H9 (cell line): ENCODE data around the gene TEX28. TPM values are rescaled to one million over a fixed set of nuclear protein-coding genes. Genes with fewer than 3 reads are reported as not detected.
"Not testable (repeated sequence)": the region's sequence is repeated elsewhere in the genome, so short reads cannot be mapped to it uniquely, and the experiment has no call there.

Source experiments
- DNase-seq: peaks from one replicate; pipeline ENCODE4 v3.0.0-alpha.2; 2017
- H2AFZ ChIP-seq: one replicate; pipeline ENCODE4 v1.6.1; 2013; ENCODE audit warnings: mild to moderate bottlenecking, low read length, control low read depth, moderate library complexity
- H2AK5ac ChIP-seq: 2 replicates; pipeline ENCODE4 v1.6.1; 2013; ENCODE audit warnings: low read length, control low read depth, mixed read lengths; ENCODE audit not compliant: insufficient read length
- H2BK120ac ChIP-seq: one replicate; pipeline ENCODE4 v1.6.1; 2013; ENCODE audit warnings: low read depth, mild to moderate bottlenecking, low read length, control low read depth, inconsistent platforms; ENCODE audit not compliant: poor library complexity, severe bottlenecking
- H2BK12ac ChIP-seq: 2 replicates; pipeline ENCODE4 v1.6.1; 2013; ENCODE audit warnings: low read length, control low read depth, mixed read lengths, low read depth; ENCODE audit not compliant: insufficient read length
- H2BK15ac ChIP-seq: 2 replicates; pipeline ENCODE4 v1.6.1; 2013; ENCODE audit warnings: low read depth, low read length, control low read depth
- H2BK20ac ChIP-seq: one replicate; pipeline ENCODE4 v1.6.1; 2013; ENCODE audit warnings: low read depth, mild to moderate bottlenecking, low read length, control low read depth, inconsistent platforms; ENCODE audit not compliant: poor library complexity, severe bottlenecking
- H2BK5ac ChIP-seq: 2 replicates; pipeline ENCODE4 v1.6.1; 2013; ENCODE audit warnings: low read length, control low read depth, mixed read lengths; ENCODE audit not compliant: insufficient read length
- H3K14ac ChIP-seq: 2 replicates; pipeline ENCODE4 v1.6.1; 2013; ENCODE audit warnings: low read length, control low read depth; ENCODE audit not compliant: insufficient read depth
- H3K18ac ChIP-seq: 2 replicates; pipeline ENCODE4 v1.6.1; 2013; ENCODE audit warnings: low read depth, mild to moderate bottlenecking, mixed read lengths, low read length, control low read depth; ENCODE audit not compliant: insufficient read length
- H3K23ac ChIP-seq: 2 replicates; pipeline ENCODE4 v1.6.1; 2013; ENCODE audit warnings: low read length, control low read depth, mixed read lengths, low read depth; ENCODE audit not compliant: insufficient read length
- H3K23me2 ChIP-seq: 2 replicates; pipeline ENCODE4 v1.6.1; 2013; ENCODE audit warnings: low read depth, mild to moderate bottlenecking, mixed read lengths, low read length, control low read depth; ENCODE audit not compliant: insufficient read length, poor library complexity, severe bottlenecking
- H3K27ac ChIP-seq: 2 replicates; pipeline ENCODE4 v1.5.1; 2013; ENCODE audit warnings: low read length, control low read depth, mixed read lengths, low read depth; ENCODE audit not compliant: insufficient read length
- H3K27me3 ChIP-seq: 2 replicates; pipeline ENCODE4 v1.6.1; 2013; ENCODE audit warnings: low read length, control low read depth, inconsistent platforms; ENCODE audit not compliant: insufficient read depth
- H3K4ac ChIP-seq: 2 replicates; pipeline ENCODE4 v1.6.1; 2013; ENCODE audit warnings: low read depth, mild to moderate bottlenecking, control low read depth, inconsistent platforms, low read length, moderate library complexity
- H3K4me1 ChIP-seq: 2 replicates; pipeline ENCODE4 v1.6.1; 2013; ENCODE audit warnings: low read length, control low read depth, inconsistent platforms; ENCODE audit not compliant: insufficient read depth
- H3K4me2 ChIP-seq: 2 replicates; pipeline ENCODE4 v1.6.1; 2013; ENCODE audit warnings: low read length, control low read depth, mixed read lengths; ENCODE audit not compliant: insufficient read length, insufficient read depth
- H3K56ac ChIP-seq: 2 replicates; pipeline ENCODE4 v1.6.1; 2013; ENCODE audit warnings: low read depth, mild to moderate bottlenecking, mixed read lengths, low read length, control low read depth; ENCODE audit not compliant: insufficient read length
- H3K79me1 ChIP-seq: 2 replicates; pipeline ENCODE4 v1.6.1; 2013; ENCODE audit warnings: low read depth, mild to moderate bottlenecking, moderate library complexity, low read length, control low read depth, inconsistent platforms; ENCODE audit not compliant: insufficient read depth, poor library complexity, severe bottlenecking
- H3K79me2 ChIP-seq: 2 replicates; pipeline ENCODE4 v1.6.1; 2013; ENCODE audit warnings: low read length, control low read depth, inconsistent platforms; ENCODE audit not compliant: insufficient read depth
- H3K9ac ChIP-seq: 2 replicates; pipeline ENCODE4 v1.6.1; 2013; ENCODE audit warnings: low read length, control low read depth, mixed read lengths; ENCODE audit not compliant: insufficient read length; ENCODE audit errors: extremely low read depth
- H3K9me3 ChIP-seq: one replicate; pipeline ENCODE4 v1.6.1; 2013; ENCODE audit warnings: low read depth, low read length, inconsistent platforms; ENCODE audit not compliant: control insufficient read depth
- H3T11ph ChIP-seq: one replicate; pipeline ENCODE4 v1.6.1; 2013; ENCODE audit warnings: mild to moderate bottlenecking, low read length, control low read depth, inconsistent platforms
- H4K20me1 ChIP-seq: one replicate; pipeline ENCODE4 v1.6.1; 2013; ENCODE audit not compliant: control insufficient read depth, insufficient read length, insufficient read depth
- H4K5ac ChIP-seq: 2 replicates; pipeline ENCODE4 v1.6.1; 2013; ENCODE audit warnings: low read depth, mild to moderate bottlenecking, mixed read lengths, low read length, control low read depth; ENCODE audit not compliant: insufficient read length
- H4K8ac ChIP-seq: replicated peaks from 2 replicates; pipeline ENCODE4 v1.6.1; 2013; ENCODE audit warnings: low read length, control low read depth, mixed read lengths, low read depth; ENCODE audit not compliant: insufficient read length
- H4K91ac ChIP-seq: 2 replicates; pipeline ENCODE4 v1.6.1; 2013; ENCODE audit warnings: low read depth, mild to moderate bottlenecking, moderate library complexity, mixed read lengths, low read length, control low read depth; ENCODE audit not compliant: insufficient read length
- H3K27ac Mint-ChIP-seq, 3 experiments: 2 replicates in 2 of 3; 3 replicates in 1 of 3; pipeline ENCODE4 v1.8.0; 2020 to 2021; ENCODE audit warnings: mixed read lengths in 3 of 3, mild to moderate bottlenecking in 1 of 3, moderate library complexity in 1 of 3
- H3K27me3 Mint-ChIP-seq: 2 replicates; pipeline ENCODE4 v1.8.0; 2021; ENCODE audit warnings: low read depth, mild to moderate bottlenecking, moderate library complexity, mixed read lengths
- H3K36me3 Mint-ChIP-seq, 3 experiments: 2 replicates in 2 of 3; 3 replicates in 1 of 3; pipeline ENCODE4 v1.8.0; 2020 to 2021; ENCODE audit warnings: low read depth in 3 of 3, mixed read lengths in 3 of 3; ENCODE audit not compliant: insufficient read depth in 1 of 3
- H3K4me1 Mint-ChIP-seq, 2 experiments: 2 replicates each; pipeline ENCODE4 v1.8.0; 2020; ENCODE audit warnings: mixed read lengths in 2 of 2
- H3K4me3 Mint-ChIP-seq, 2 experiments: 2 replicates in 1 of 2; 3 replicates in 1 of 2; pipeline ENCODE4 v1.8.0; 2020 to 2021; ENCODE audit warnings: mild to moderate bottlenecking in 2 of 2, mixed read lengths in 2 of 2, moderate library complexity in 1 of 2
- H3K9me3 Mint-ChIP-seq, 2 experiments: 2 replicates in 1 of 2; 3 replicates in 1 of 2; pipeline ENCODE4 v1.8.0; 2020; ENCODE audit warnings: mild to moderate bottlenecking in 2 of 2, mixed read lengths in 2 of 2, moderate library complexity in 1 of 2
- WGBS: extraction: QIAGEN DNeasy Blood & Tissue Kit; methylation state at CpG from one replicate; pipeline ENCODE4 v1.1.7; 2013; ENCODE audit warnings: missing lambda C conversion rate, low lambda C conversion rate, mixed read lengths; ENCODE audit not compliant: insufficient read length; ENCODE audit errors: extremely low coverage; 5-methylcytosine and 5-hydroxymethylcytosine counted together
- total RNA-seq: library from RNA; stranded (reverse); gene quantifications from 2 replicates; pipeline ENCODE4 v1.2.1, GENCODE V29; 2021

Gene TEX28
- total RNA-seq, 1 experiment from 2014 or later: not detected

DNA sequence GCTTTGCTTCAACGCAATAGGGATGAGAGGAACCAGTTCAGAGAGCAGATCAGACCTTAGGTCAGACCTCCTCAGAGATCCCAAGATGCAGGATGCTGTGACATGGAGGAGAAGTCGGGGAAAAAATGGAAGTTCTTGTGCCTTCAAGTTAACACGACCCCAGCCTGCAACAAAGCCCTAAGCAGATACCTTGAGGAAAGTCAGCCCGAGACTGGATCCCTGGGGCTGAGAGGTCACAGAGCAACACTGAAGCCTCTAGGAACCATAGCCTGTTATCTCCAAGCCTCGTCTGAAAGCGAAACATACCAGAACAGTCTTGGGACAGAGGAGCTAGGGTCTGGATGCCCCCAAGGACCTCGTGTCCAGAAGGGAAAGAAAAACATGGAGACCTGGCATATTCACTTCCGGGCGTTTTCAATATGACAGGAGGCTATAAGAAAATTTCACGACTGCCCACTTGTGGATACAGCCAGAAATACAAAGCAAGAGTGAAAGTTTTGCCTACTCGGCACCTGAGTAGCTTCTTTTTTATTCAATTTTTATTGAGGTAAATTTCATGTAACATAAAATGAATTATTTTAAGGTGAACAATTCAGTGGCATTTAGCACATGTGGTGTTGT is 55.9 kb downstream of the TEX28 start:
- not testable (repeated sequence) for H3K79me1 ChIP-seq, H3K4me3 Mint-ChIP-seq

DNA sequence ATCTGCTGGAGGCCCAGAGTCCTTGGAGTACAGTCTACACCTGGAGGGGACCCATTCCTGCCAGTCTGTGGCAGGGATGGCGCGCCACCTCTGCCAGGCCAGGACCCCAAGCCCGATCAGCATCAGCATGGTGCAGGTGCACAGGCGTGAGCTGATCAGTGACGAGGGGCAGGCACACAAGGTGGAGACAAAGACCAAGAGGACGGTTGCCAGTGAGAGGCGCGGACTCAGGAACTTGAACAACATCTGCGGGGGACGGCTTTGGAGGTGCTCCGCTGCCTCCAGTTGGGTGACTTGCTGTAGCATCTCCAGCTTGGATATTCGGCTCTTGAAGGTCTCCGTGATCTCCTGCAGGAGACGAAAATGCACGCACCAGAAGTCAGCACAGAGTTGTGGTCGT is 61.3 kb downstream of the TEX28 start:
- H2AFZ ChIP-seq, H3K27me3 ChIP-seq, H3K27ac Mint-ChIP-seq, H2BK120ac ChIP-seq, H3K27ac ChIP-seq, H2BK5ac ChIP-seq, H3K4ac ChIP-seq, H3T11ph ChIP-seq, H3K36me3 Mint-ChIP-seq, H3K56ac ChIP-seq, H3K4me1 ChIP-seq, H3K23ac ChIP-seq, H3K14ac ChIP-seq, H3K4me1 Mint-ChIP-seq, H3K4me3 Mint-ChIP-seq, H2BK15ac ChIP-seq, H4K91ac ChIP-seq, H3K79me1 ChIP-seq, H3K18ac ChIP-seq, H2BK20ac ChIP-seq, H4K5ac ChIP-seq, H3K9ac ChIP-seq, H2AK5ac ChIP-seq, H3K9me3 ChIP-seq, H4K20me1 ChIP-seq, H3K23me2 ChIP-seq, H4K8ac ChIP-seq, H3K4me2 ChIP-seq, DNase-seq, H3K27me3 Mint-ChIP-seq, H2BK12ac ChIP-seq, H3K9me3 Mint-ChIP-seq, H3K79me2 ChIP-seq: not testable (repeated sequence)
- WGBS: no CpG with 5 or more reads among the region's 16 CpGs

More for the DNA sequence above, 55.9 kb downstream of the TEX28 start:
- not testable (repeated sequence) for H2BK15ac ChIP-seq, H3K4me1 Mint-ChIP-seq, H4K5ac ChIP-seq, H3K23me2 ChIP-seq, H2AK5ac ChIP-seq, H2BK120ac ChIP-seq, H3K14ac ChIP-seq, H3K4me1 ChIP-seq, H4K8ac ChIP-seq, H3K27ac Mint-ChIP-seq, H2BK12ac ChIP-seq, H4K20me1 ChIP-seq, H3K9ac ChIP-seq, DNase-seq, H2AFZ ChIP-seq, H3K27me3 Mint-ChIP-seq, H2BK5ac ChIP-seq, H3K4me2 ChIP-seq, H3K27me3 ChIP-seq, H4K91ac ChIP-seq, H3K27ac ChIP-seq, H3K4ac ChIP-seq, H3K9me3 ChIP-seq, H3T11ph ChIP-seq, H3K18ac ChIP-seq, H3K23ac ChIP-seq, H3K36me3 Mint-ChIP-seq, H3K79me2 ChIP-seq, H3K56ac ChIP-seq, H2BK20ac ChIP-seq
- WGBS: no CpG with 5 or more reads among the region's 11 CpGs
- peaks cover 14 to 20% of the 10 kb centered on the region in 2 experiments for H3K9me3 Mint-ChIP-seq
